NCI-H345 treated with DMSO at 0.1 percent for 48 hours (cell line): ENCODE measurements around the gene GPALPP1.
"Not testable (repeated sequence)": the region's sequence is repeated elsewhere in the genome, so short reads cannot be mapped to it uniquely, and the experiment has no call there.

Experiments
- DNase-seq: peaks from one replicate; lab custom pipeline; 2025; ENCODE audit not compliant: unreplicated experiment; lab: John Stamatoyannopoulos, UW

Gene GPALPP1

GRCh38 chr13:45060062-45060461 lies 70.7 kb downstream of the GPALPP1 start:
- no peak for DNase-seq

DNA sequence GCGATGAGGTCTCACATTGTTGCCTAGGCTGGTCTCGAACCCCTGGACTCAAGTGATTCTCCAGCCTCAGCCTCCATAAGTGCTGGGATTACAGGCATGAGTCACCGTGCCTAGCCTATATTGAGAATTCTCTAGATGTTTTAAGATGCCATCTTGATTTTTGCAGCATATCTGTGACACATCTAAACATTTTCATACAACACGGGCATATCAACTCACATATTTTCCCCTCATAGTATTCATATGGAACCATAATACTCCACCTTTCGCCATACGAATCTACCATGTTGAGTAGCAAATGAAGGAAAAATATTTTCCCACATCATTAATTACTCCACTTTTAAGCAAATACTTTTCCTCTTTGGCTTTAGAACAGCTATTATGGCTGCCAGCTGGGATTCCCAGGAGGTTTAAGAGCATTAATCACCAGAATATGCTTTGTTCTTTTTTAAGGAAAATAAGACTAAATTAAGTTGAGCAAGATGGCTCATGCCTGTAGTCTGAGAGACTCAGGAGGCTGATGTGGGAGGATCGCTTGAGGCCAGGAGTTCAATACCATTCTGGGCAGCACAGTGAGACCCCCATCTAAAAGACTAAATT lies 74.0 kb downstream of the GPALPP1 start:
- no peak for DNase-seq

DNA sequence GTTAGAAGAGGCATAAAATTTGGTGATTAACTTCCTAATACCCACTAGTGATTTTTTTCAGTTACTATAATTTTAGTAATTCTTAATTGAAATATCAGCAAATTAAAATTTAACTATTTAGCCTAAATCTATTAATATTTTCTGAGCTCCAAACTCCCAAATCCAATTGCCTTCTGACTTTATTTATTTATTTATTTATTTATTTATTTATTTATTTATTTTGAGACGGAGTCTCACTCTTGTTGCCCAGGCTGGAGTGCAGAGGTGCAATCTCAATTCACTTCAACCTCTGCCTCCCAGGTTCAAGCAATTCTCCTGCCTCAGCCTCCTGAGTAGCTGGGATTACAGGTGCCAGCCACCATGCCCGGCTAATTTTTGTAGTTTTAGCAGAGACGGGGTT lies 74.6 kb downstream of the GPALPP1 start:
- not testable (repeated sequence) for DNase-seq

GRCh38 chr13:45064889-45065288 lies 75.6 kb downstream of the GPALPP1 start:
- DNase-seq = no peak

DNA sequence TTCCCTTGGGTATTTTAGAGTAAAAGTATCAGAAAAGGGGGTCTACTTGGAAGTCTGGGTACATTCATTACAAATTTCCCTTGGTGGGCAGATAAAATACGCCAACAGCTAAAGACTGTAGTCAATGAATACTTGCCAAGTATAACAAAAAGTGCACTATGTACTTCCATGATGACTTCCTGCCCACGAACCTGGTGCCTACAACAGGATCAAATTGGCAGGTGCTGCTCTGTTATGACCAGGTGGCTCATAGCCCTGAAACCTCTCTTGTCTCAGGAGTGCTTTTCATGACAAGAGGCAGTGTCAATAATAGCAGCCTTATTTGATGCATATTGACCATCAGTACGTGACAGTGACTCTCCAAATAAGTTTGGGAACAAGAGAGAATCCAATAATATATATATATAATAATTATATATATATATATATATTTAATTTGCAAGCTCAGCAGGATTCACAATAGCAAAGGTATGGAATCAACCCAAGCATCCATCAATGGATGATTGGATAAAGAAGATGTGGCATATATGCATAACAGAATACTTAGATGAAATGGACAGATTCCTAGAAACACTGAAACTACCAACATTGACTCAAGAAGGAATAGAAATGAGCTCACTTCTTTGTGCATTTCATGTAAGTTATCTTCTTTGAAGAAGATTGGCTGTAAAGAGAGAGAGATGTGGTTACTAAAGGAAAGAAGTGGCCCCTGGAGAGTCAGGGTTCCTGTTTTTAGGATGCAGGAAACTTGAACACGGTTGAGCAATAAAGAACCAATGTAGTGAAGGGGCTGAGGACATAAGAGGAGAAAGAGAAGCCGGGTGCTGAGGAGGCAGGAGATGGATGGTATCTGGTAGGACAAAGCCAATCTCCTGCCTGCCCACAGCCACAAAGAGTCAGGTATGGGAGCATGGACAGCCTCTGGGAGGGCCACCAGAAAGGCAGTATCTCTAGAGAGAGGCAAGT lies 79.0 kb downstream of the GPALPP1 start:
- peak; percentile 50 for DNase-seq

- DNase-seq = no peak
Measured at GRCh38 chr13:45073809-45074208, 84.5 kb downstream of the GPALPP1 start.

GRCh38 chr13:45074721-45075120 lies 85.4 kb downstream of the GPALPP1 start:
- DNase-seq = no peak

GRCh38 chr13:45078003-45078402 lies 88.7 kb downstream of the GPALPP1 start:
- DNase-seq = no peak
